ENCODE data around the gene ACSF3.

GRCh38 chr16:89084814-89085612, 8.6 kb upstream of the ACSF3 start:
- peak in 1 of 6 experiments; percentile 0 for TF ChIP-seq CTCF (IDR thresholded peaks at IDR 0.05)
- no peak for TF ChIP-seq POLR2A (IDR thresholded peaks at IDR 0.05)
